ENCODE results near the gene ATAD1. TPM values are rescaled to one million over a fixed set of nuclear protein-coding genes. Genes with fewer than 3 reads are reported as not detected.

Gene ATAD1
- total RNA-seq, 2 experiments from 2014 or later, result 43.8 to 49.3 TPM

GRCh38 chr10:87724789-87725188 is 93.2 kb downstream of the ATAD1 start:
- Mint-ChIP-seq H3K27ac (no peak overlapping the region), H3K36me3 (ENCODE audit: low read depth) (no peaks in the 10 kb centered on the region), H3K4me1 (ENCODE audit: low read depth) (no peaks in the 10 kb centered on the region), H3K9me3 (no peaks in the 10 kb centered on the region), H3K27me3 (peaks cover 12% of the 10 kb centered on the region), H3K4me3 (no peak overlapping the region)
- POLR2A ChIA-PET, result interaction anchor here (0.8 kb wide), 1 partner anchor 79 kb away, joined by 3 read pairs; no protein-coding TSS in a partner anchor
- ATAC-seq, result no peak
- TF ChIP-seq, protein P1, sequence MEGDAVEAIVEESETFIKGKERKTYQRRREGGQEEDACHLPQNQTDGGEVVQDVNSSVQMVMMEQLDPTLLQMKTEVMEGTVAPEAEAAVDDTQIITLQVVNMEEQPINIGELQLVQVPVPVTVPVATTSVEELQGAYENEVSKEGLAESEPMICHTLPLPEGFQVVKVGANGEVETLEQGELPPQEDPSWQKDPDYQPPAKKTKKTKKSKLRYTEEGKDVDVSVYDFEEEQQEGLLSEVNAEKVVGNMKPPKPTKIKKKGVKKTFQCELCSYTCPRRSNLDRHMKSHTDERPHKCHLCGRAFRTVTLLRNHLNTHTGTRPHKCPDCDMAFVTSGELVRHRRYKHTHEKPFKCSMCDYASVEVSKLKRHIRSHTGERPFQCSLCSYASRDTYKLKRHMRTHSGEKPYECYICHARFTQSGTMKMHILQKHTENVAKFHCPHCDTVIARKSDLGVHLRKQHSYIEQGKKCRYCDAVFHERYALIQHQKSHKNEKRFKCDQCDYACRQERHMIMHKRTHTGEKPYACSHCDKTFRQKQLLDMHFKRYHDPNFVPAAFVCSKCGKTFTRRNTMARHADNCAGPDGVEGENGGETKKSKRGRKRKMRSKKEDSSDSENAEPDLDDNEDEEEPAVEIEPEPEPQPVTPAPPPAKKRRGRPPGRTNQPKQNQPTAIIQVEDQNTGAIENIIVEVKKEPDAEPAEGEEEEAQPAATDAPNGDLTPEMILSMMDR (IDR thresholded peaks at IDR 0.05), result no peak
- intact Hi-C loops (cut with micrococcal nuclease), result no loop called here
- CTCF ChIA-PET, result interaction anchor here (1.4 kb wide), 1 partner anchor 10 kb away, joined by 4 read pairs; no protein-coding TSS in a partner anchor
- DNase-seq, result no peak

DNA sequence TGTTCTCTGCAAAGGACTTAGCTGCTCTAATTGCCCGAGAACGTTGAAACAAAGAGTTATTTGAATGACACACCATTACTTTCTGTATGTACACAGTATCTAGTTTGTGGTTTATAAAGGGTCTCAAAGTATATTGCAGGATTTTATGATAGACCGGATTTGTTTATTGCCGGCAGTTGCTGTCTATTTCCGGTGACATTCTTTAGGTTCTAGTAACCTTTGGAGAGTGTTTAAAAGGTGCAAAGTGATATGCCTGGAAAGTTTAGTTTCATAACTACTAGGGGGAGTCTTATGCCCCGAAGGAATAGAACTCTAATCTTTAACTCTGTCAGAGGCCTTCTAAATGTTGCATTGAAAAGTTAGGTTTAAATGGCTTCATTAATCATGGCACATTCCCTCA is 94.5 kb downstream of the ATAD1 start:
- intact Hi-C loops (cut with micrococcal nuclease), result no loop called here
- Mint-ChIP-seq H3K4me1 (ENCODE audit: low read depth) (no peaks in the 10 kb centered on the region), H3K27me3 (peaks cover 13% of the 10 kb centered on the region), H3K27ac (no peak overlapping the region), H3K36me3 (ENCODE audit: low read depth) (no peaks in the 10 kb centered on the region), H3K4me3 (no peak overlapping the region), H3K9me3 (no peaks in the 10 kb centered on the region)
- POLR2A ChIA-PET, result no interaction called here
- CTCF ChIA-PET, result no interaction called here
- ATAC-seq (no peak), DNase-seq (no peak)
- TF ChIP-seq, protein P1 (IDR thresholded peaks at IDR 0.05), result no peak

- ChIA-PET POLR2A (no interaction called here), CTCF (interaction anchor here (0.9 kb wide), 1 partner anchor 38 kb away, joined by 3 read pairs; no protein-coding TSS in a partner anchor)
- Mint-ChIP-seq H3K4me3 (no peak overlapping the region), H3K27ac (no peak overlapping the region), H3K4me1 (ENCODE audit: low read depth) (no peaks in the 10 kb centered on the region), H3K9me3 (no peaks in the 10 kb centered on the region), H3K36me3 (ENCODE audit: low read depth) (no peaks in the 10 kb centered on the region), H3K27me3 (peaks cover 13% of the 10 kb centered on the region)
- ATAC-seq, result no peak
- DNase-seq, result no peak
- intact Hi-C loops (cut with micrococcal nuclease), result no loop called here
- TF ChIP-seq, protein P1 (IDR thresholded peaks at IDR 0.05), result no peak
Measured at GRCh38 chr10:87722716-87723115, 95.3 kb downstream of the ATAD1 start.

- Mint-ChIP-seq H3K4me3 (no peak overlapping the region), H3K4me1 (ENCODE audit: low read depth) (no peaks in the 10 kb centered on the region), H3K9me3 (no peaks in the 10 kb centered on the region), H3K27me3 (peaks cover 14% of the 10 kb centered on the region), H3K36me3 (ENCODE audit: low read depth) (no peaks in the 10 kb centered on the region), H3K27ac (no peak overlapping the region)
- ATAC-seq (no peak), DNase-seq (no peak)
- ChIA-PET POLR2A (no interaction called here), CTCF (interaction anchor here (0.9 to 1.4 kb wide), 2 partner anchors 12 to 37 kb away, joined by 3 to 11 read pairs; no protein-coding TSS in a partner anchor)
- TF ChIP-seq, protein P1 (IDR thresholded peaks at IDR 0.05), result no peak
- intact Hi-C loops (cut with micrococcal nuclease), result no loop called here
Measured at GRCh38 chr10:87721781-87722180, 96.2 kb downstream of the ATAD1 start.

- intact Hi-C loops (cut with micrococcal nuclease), result no loop called here
- ATAC-seq (peak; percentile 17), DNase-seq (no peak)
- Mint-ChIP-seq H3K27ac (no peak overlapping the region), H3K9me3 (no peaks in the 10 kb centered on the region), H3K27me3 (peaks cover 14% of the 10 kb centered on the region), H3K36me3 (ENCODE audit: low read depth) (no peaks in the 10 kb centered on the region), H3K4me1 (ENCODE audit: low read depth) (peaks cover 2% of the 10 kb centered on the region), H3K4me3 (no peak overlapping the region)
- TF ChIP-seq, protein P1 (IDR thresholded peaks at IDR 0.05), result no peak
- ChIA-PET CTCF (no interaction called here), POLR2A (no interaction called here)
Measured at GRCh38 chr10:87720665-87721064, 97.4 kb downstream of the ATAD1 start.
